OCI-LY1 (cell line): ENCODE measurements around the gene KCNH6.

Source experiments
- H2AFZ ChIP-seq: fragments of 200-600 bp; sonication (generic), shearing (Covaris generic); 2 replicates; pipeline ENCODE4 v1.6.0; 2014; ENCODE audit warnings: antibody characterized with exemption, mild to moderate bottlenecking, low read length
- H3F3A ChIP-seq: fragments of 200-600 bp; sonication (generic), shearing (Covaris generic); 2 replicates; pipeline ENCODE4 v1.6.0; 2014; ENCODE audit warnings: mild to moderate bottlenecking, antibody characterized with exemption, low read length, moderate library complexity; ENCODE audit not compliant: insufficient read depth
- H3K27ac ChIP-seq: fragments of 200-600 bp; sonication (generic); 2 replicates; pipeline ENCODE4 v1.5.1; 2014; ENCODE audit warnings: low read length, mixed run types, mild to moderate bottlenecking, low read depth; ENCODE audit not compliant: poor library complexity, severe bottlenecking
- H3K27me3 ChIP-seq: fragments of 200-600 bp; sonication (generic); 2 replicates; pipeline ENCODE4 v1.6.0; 2014; ENCODE audit warnings: antibody characterized with exemption, mild to moderate bottlenecking, low read length, moderate library complexity; ENCODE audit not compliant: insufficient read depth
- H3K36me3 ChIP-seq: fragments of 200-600 bp; sonication (generic); 2 replicates; pipeline ENCODE4 v1.6.1; 2014; ENCODE audit warnings: mild to moderate bottlenecking, antibody characterized with exemption, low read length, moderate library complexity, mixed read lengths; ENCODE audit not compliant: insufficient read depth
- H3K4me1 ChIP-seq: fragments of 200-600 bp; sonication (generic); 2 replicates; pipeline ENCODE4 v1.5.1; 2014; ENCODE audit warnings: mild to moderate bottlenecking, low read length, moderate library complexity; ENCODE audit not compliant: insufficient read depth, severe bottlenecking
- H3K4me2 ChIP-seq: fragments of 200-600 bp; sonication (generic), shearing (Covaris generic); 2 replicates; pipeline ENCODE4 v1.6.1; 2014; ENCODE audit warnings: low read length
- H3K4me3 ChIP-seq: fragments of 200-600 bp; sonication (generic); 2 replicates; pipeline ENCODE4 v1.5.1; 2014; ENCODE audit warnings: low read length, low read depth, mild to moderate bottlenecking, mixed read lengths; ENCODE audit not compliant: poor library complexity, severe bottlenecking
- H3K79me2 ChIP-seq: fragments of 200-600 bp; shearing (Covaris generic); 2 replicates; pipeline ENCODE4 v1.6.1; 2016; ENCODE audit warnings: mixed run types, low read length, mixed read lengths; ENCODE audit not compliant: insufficient read depth
- H3K9ac ChIP-seq: fragments of 200-600 bp; sonication (generic), shearing (Covaris generic); 2 replicates; pipeline ENCODE4 v1.6.1; 2014; ENCODE audit warnings: mild to moderate bottlenecking, low read length, mixed read lengths
- H3K9me2 ChIP-seq: fragments of 200-600 bp; sonication (generic), shearing (Covaris generic); 2 replicates; pipeline ENCODE4 v1.6.1; 2014; ENCODE audit warnings: low read depth, mild to moderate bottlenecking, low read length, mixed read lengths
- H3K9me3 ChIP-seq: fragments of 200-600 bp; shearing (Covaris generic); 2 replicates; pipeline ENCODE4 v1.6.1; 2014; ENCODE audit warnings: low read length, mixed read lengths
- H4K20me1 ChIP-seq: fragments of 200-600 bp; sonication (generic), shearing (Covaris generic); 2 replicates; pipeline ENCODE4 v1.6.0; 2016; ENCODE audit warnings: mild to moderate bottlenecking, low read length; ENCODE audit not compliant: insufficient read depth
- CTCF ChIP-seq: fragments of 200-600 bp; sonication (generic), shearing (Covaris generic); IDR thresholded peaks from 2 replicates; pipeline ENCODE4 v1.5.1; 2017; ENCODE audit warnings: mild to moderate bottlenecking, antibody characterized with exemption, low read length, moderate library complexity, mixed read lengths
- EZH2 ChIP-seq: fragments of 200-600 bp; sonication (generic), shearing (Covaris generic); IDR thresholded peaks from 2 replicates; pipeline ENCODE4 v1.8.0; 2017; ENCODE audit warnings: borderline replicate concordance, mixed run types, mild to moderate bottlenecking, antibody characterized with exemption, low read length, moderate library complexity, mixed read lengths

KCNH6 gene

GRCh38 chr17:63546308-63547082 is 23.3 kb downstream of the KCNH6 start:
- no peaks in the 10 kb centered on the region for H3K9me2 ChIP-seq
- H3K27me3 ChIP-seq, result no peaks in the 10 kb centered on the region
- H3K4me2 ChIP-seq, result no peak overlapping the region
- H3K9ac ChIP-seq, result no peak overlapping the region
- H3K27ac ChIP-seq, result no peak overlapping the region
- peaks cover 10% of the 10 kb centered on the region for H3K4me1 ChIP-seq
- H3K4me3 ChIP-seq, result no peak overlapping the region
- no peaks in the 10 kb centered on the region for H3K9me3 ChIP-seq
- no peaks in the 10 kb centered on the region for H3K36me3 ChIP-seq
- TF ChIP-seq CTCF (no peak), EZH2 (no peak)
- no peaks in the 10 kb centered on the region for H4K20me1 ChIP-seq
- peaks cover 9% of the 10 kb centered on the region for H3K79me2 ChIP-seq
- no peak overlapping the region for H2AFZ ChIP-seq
- no peaks in the 10 kb centered on the region for H3F3A ChIP-seq

GRCh38 chr17:63547083-63547523 is 23.9 kb downstream of the KCNH6 start:
- no peaks in the 10 kb centered on the region for H3K9me3 ChIP-seq
- TF ChIP-seq CTCF (no peak), EZH2 (no peak)
- no peak overlapping the region for H3K4me3 ChIP-seq
- no peak overlapping the region for H3K27ac ChIP-seq
- peaks cover 15% of the 10 kb centered on the region for H3K79me2 ChIP-seq
- H2AFZ ChIP-seq, result no peak overlapping the region
- no peak overlapping the region for H3K9ac ChIP-seq
- peaks cover 12% of the 10 kb centered on the region for H3K4me1 ChIP-seq
- H3K9me2 ChIP-seq, result no peaks in the 10 kb centered on the region
- H3F3A ChIP-seq, result no peaks in the 10 kb centered on the region
- H4K20me1 ChIP-seq, result no peaks in the 10 kb centered on the region
- no peaks in the 10 kb centered on the region for H3K36me3 ChIP-seq
- no peak overlapping the region for H3K4me2 ChIP-seq
- H3K27me3 ChIP-seq, result no peaks in the 10 kb centered on the region

- peak overlapping the region; percentile 70 for H3K27ac ChIP-seq
- no peaks in the 10 kb centered on the region for H3K9me3 ChIP-seq
- H3K9me2 ChIP-seq, result no peaks in the 10 kb centered on the region
- no peaks in the 10 kb centered on the region for H3K27me3 ChIP-seq
- no peaks in the 10 kb centered on the region for H3F3A ChIP-seq
- peak overlapping the region; percentile 8; the same call in 1 of the 2 replicates for H2AFZ ChIP-seq
- H3K9ac ChIP-seq, result peak overlapping the region; percentile 81
- peaks cover 6% of the 10 kb centered on the region; the same call in 1 of the 2 replicates for H3K36me3 ChIP-seq
- H3K79me2 ChIP-seq, result peaks cover 38% of the 10 kb centered on the region
- peak overlapping the region; percentile 70 for H3K4me3 ChIP-seq
- TF ChIP-seq EZH2 (no peak), CTCF (no peak)
- H4K20me1 ChIP-seq, result no peaks in the 10 kb centered on the region
- peak overlapping the region; percentile 78 for H3K4me2 ChIP-seq
- H3K4me1 ChIP-seq, result peaks cover 33% of the 10 kb centered on the region
Observed at GRCh38 chr17:63549289-63549945, 26.3 kb downstream of the KCNH6 start.
